GM21528 (cell line): ENCODE results near the gene SLC39A11.
"Not testable (repeated sequence)": the region's sequence is repeated elsewhere in the genome, so short reads cannot be mapped to it uniquely, and the experiment has no call there.

Source experiments
- ATAC-seq: cut with Tn5 transposase; IDR thresholded peaks from one replicate; pipeline ENCODE4 v1.9.1; 2021; ENCODE audit warnings: mild to moderate bottlenecking, moderate library complexity; ENCODE audit not compliant: unreplicated experiment, low FRiP score

SLC39A11 gene, protein sequence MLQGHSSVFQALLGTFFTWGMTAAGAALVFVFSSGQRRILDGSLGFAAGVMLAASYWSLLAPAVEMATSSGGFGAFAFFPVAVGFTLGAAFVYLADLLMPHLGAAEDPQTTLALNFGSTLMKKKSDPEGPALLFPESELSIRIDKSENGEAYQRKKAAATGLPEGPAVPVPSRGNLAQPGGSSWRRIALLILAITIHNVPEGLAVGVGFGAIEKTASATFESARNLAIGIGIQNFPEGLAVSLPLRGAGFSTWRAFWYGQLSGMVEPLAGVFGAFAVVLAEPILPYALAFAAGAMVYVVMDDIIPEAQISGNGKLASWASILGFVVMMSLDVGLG

DNA sequence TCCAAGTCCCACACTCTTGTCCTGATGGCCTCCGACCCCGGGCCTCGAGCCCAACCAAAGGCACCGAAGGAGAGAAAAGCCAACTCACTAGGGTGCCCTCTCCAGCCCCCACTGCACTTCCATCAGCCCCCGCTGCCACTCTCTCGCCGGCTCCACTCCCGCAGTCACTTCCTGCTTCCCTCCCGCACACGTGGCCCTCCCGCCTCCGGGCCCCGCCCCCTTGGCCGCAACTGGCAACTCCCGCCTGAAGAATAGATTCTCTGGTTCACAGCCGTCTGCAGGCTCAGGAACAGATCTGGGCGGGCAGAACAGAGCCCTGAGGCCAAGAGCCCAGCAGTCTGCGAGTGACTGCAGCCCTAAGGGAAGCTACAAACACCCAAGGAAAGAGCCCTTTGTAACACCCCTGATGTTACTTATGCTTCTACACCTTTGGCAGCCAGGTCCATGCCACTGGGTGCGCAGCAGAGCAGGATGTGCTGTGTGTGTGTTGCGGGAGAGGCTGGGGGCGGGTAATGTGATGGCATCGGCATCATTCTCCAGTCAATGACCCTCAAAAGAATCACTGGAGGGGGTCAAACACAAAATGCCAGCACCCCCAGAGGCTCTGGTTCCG is at the start of gene SLC39A11:
Gene SLC39A11 (minus strand): TSS at position 166 of the 613 bp plus-strand sequence. CDS start 3,924 bp downstream, outside the sequence.
- ATAC-seq, result peak; percentile 99

DNA sequence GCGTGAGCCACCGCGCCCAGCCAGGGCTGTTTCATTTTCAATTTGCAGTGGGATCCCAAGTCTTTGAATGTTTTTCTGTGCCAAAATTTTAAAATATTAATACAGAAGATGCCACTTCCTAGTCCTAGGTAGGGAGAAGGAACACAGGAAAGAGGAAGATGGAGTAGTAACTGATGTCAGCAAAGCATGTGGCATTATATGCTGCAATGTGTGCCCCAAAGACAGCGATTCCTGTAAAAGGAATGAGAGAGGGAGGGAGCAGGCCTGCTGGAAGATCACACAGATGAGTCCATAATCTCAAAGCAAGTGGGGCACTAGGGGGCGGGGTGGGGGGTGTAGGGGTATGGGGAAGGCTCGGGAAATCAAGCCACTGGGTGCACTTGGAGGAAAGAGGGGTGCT is 48.9 kb upstream of the SLC39A11 start:
- ATAC-seq, result no peak

DNA sequence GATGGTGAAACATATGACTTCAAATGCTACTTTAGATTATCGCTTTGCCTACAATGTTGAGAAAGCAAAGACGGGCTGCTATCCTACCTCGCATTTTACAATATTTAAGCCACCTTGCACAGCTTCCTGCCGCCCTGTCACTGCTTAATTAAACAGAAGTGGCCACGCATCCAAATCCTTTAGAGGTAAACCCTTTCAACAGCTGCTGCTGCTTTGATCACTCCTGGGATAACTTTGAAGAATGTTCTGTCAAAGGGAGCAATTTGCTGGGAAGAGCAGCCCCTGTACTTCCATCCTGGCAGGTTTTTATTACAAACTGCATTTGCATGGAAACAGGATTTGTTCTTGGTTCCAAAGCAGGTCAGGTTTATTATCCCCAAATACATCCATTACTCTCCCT is 48.1 kb upstream of the SLC39A11 start:
- ATAC-seq, result no peak

DNA sequence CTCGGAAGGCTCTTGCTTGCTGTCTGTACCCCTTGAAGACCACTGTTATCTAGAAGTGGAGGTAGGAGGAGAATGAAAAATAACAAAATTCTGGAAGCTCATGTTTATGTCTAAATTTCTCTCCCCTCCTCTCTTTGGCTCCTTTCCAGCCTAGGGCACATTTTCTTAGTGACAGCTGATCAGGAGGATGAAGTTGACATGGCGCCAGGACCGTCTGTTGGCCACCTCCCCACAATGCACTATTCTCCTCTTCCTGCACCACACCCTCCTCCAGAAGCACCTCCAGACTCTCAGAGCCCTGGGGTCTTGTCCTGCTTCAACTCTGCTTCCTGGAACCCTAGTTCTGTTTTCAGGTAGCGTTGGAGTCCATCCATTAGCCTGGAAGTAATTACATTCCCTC is 46.8 kb upstream of the SLC39A11 start:
- ATAC-seq, result no peak

DNA sequence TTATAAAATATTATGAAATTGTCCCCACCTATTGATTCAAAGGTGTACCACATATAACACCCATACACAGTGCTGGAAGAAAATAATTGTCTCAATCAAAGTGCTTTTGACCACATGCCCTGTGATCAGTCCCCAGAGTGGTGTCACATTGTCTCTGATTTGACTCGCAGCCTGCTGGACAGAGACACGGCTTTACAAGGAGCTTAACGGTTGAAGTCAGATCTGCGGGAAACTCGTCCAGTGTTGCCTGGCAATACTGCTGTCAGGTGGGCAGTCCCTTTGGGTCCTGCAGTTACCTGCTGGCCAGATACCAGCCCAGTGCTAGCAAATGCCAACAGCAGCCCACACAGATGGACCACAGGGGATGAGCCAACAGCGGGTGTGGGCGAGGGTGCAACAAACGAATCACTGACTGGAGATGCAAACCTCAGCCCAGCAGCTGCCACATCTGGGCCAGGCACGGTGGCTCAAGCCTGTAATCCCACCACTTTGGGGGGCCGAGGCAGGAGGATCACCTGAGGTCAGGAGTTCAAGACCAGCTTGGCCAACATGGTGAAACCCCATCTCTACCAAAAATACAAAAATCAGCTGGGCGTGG is 46.2 kb upstream of the SLC39A11 start:
- ATAC-seq, result no peak

DNA sequence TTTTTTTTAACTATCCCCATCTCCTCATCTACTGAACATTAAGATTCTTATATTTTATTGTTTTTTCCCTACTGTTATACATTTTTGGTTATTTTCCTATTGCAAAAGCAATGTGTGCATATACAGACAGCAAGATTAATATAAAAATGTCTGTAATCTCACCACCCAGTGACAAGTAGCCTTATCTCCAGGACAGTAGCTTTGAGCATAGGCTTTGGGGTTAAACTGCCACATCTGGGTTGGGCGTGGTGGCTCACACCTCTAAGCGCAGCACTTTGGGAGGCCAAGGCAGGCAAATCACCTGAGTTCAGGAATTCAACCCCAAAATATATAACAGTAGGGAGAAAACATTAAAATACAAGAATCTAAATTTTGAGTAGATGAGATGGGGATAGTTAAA is 44.9 kb upstream of the SLC39A11 start:
- ATAC-seq, result no peak

DNA sequence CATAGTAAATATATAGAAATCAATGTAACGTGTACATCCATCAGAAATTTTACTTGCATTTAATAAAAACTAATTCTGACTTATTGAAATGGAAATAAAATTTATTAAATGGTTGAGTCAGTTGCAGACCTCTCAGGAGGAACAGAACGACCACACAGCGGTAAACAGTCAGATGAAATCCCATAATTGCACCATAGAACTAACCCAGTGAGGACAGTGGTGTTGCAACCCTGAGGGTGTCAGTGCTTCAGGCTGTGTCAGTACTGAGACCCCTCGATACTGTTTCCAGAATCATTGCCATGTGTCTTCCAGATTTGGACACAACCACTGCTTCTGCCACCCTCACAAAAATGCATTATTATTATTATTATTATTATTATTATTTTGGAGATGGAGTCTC is 43.3 kb upstream of the SLC39A11 start:
- no peak for ATAC-seq

DNA sequence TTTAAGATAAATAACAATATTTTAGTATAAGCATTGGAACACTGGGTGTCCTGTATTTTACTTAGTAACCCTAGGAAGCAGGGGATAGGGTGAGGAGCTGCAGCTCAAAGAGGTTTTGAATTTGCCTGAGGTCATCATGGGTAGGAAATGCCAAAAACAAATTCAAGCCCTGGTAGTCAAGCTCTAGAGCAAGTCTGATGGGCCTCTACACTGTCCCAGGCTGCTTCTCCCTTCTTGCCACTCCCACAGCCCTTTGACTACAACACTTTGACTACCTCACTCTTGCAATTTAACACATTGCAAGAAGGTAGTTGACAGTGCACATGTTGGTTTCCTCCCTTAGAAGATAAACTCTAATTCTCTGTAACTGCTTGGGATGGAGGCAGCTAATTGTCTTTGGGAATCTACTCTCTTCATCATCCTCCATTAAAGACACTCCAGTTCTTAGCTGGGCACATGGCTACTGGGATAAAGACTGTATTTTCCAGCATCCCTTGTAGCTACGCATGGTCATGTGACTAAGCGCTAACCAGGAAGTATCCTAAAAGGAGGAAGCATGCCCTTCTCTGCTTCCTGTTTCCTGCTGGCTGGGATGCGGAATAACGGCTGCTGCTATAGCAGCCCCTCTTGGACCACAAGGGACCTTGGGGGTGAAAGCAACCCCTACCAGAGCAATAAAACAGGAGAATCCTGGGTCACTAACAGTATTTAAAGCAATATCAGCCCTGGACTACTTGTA is 41.6 kb upstream of the SLC39A11 start:
- no peak for ATAC-seq

DNA sequence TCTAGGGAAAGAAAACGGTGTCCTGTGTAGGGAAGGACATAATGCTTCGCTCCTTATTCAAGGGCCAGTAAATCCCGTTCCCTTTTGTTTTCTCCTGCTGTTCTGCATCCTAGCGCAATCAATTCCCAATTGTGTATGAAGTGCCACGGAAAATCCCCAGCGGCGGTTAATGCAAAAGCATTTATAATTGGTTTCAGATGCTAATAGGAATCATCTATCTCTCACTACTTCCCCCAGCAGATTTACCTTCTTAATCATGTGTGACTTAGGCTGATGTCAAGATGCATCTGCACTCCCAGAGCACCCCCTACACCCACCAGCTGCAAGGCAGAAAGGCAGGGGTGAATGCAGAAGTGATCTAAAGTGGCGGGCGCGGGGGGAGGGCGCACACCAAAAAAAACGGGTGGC is 39.6 kb upstream of the SLC39A11 start:
- no peak for ATAC-seq

DNA sequence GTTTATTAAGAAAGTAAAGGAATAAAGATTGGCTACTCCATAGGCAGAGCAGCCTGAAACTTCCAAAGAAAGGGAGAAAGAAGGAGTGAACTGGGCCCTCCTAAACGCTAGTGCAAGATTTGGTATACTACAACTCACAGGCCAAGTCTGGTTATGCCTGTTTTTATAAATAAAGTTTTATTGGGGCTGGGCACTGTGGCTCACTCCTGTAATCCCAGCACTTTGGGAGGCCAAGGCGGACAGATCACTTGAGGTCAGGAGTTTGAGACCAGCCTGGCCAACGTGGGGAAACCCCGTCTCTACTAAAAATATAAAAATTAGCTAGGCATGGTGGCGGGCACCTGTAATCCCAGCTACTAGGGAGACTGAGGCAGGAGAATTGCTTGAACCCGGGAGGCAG is 39.0 kb upstream of the SLC39A11 start:
- not testable (repeated sequence) for ATAC-seq

DNA sequence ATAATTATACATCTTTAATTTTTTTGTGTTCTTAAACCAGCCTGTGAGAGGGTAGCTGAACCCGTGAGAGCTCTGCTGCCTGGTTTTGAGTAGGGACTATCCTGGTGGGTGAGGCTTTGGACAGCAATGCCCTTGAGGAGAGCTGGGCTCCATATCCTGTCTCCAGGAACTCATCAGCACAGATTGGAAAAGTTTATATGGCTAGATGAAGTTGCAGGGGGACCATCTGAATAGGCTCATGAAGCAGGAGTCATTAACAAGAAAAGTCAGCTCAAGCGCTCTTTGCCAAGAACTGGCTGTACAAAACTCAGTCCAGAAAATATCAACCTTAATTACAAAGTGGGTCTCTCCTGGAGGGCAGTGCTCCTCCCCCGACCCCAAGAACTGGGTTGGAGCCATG is 38.5 kb upstream of the SLC39A11 start:
- ATAC-seq, result no peak

DNA sequence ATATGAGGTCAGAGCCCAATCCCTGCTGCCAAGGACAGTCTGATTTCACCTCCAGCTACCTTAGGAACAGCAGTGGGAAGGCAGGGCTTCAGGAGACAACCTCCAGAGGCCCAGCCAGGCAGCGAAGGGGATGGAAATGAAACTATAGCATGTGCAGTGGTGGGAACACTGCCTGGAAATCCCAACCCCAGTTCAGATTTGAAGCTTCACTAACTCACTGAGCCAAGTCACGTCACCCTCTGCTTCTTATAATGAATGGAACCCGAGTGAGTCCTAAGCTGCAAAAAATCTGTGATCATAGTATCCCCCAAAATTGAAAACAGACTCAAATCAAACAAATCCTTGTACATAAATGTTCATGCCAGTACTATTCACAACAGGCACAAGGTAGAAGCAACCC is 36.0 kb upstream of the SLC39A11 start:
- ATAC-seq, result no peak

DNA sequence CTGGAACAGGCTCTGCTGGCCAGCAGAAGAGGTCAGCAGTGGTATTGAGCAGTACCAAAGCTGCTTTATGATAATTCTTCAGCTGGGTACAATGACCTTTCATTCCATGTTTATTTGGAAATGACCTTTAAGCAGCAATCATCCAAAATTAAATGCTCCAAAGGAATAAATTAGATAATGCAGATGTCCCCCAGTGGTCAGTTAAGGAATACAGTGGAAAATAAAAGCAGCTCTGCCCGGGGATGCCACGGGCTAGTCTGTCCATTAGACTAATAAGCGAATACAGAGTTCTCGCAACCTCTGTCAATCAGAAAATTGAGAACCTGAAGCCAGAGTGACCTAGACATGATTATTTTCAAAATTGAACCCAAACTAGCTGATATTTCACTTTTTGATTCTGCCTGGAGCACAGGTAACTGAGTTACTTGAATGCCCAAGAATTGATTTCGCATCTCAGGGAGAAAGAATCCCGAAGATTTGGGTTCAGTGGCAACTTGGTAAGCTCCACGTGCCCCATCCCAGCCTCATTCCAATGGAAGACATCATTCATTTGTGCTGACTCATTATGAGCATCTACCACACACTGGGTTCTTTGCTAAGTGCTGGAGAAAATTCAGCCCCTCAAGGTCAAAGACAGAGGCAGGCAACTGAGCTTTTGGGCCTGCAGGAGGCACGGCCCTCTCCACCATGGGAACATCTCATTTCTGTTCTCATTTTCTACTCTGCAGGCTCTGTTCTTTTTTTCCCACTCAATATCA is 34.4 kb upstream of the SLC39A11 start:
- ATAC-seq, result no peak

DNA sequence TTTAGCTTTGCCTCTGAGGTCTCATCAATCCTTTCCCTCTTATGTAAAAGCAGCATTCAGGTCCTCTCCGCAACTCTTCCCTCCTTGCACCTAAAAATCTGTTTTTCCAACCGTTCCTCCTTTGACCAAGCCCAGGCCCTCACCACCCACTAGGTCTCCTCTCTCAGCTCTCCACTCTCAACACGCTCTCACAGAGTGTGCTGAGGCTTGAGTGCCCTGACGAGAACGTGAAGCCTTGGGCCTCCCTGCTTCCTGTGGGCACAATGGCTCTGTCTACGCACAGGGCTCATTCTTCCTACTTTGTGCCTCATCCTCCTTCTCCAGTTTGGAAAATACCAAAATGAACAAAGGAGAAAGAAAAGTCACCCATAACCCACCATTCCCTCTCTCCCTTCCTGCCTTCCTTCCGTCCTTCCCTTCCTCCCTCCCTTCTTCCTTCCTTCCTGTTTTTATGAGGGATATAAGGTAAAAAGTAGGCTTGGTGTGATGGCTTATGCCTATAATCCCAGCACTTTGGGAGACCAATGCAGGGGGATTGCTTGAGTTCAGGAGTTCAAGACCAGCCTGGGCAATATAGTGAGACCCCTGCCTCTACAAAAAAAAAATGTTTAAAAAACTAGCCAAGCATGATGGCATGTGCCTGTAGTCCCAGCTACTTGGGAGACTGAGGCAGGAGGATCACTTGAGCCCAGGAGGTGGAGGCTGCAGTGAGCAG is 31.3 kb upstream of the SLC39A11 start:
- no peak for ATAC-seq

DNA sequence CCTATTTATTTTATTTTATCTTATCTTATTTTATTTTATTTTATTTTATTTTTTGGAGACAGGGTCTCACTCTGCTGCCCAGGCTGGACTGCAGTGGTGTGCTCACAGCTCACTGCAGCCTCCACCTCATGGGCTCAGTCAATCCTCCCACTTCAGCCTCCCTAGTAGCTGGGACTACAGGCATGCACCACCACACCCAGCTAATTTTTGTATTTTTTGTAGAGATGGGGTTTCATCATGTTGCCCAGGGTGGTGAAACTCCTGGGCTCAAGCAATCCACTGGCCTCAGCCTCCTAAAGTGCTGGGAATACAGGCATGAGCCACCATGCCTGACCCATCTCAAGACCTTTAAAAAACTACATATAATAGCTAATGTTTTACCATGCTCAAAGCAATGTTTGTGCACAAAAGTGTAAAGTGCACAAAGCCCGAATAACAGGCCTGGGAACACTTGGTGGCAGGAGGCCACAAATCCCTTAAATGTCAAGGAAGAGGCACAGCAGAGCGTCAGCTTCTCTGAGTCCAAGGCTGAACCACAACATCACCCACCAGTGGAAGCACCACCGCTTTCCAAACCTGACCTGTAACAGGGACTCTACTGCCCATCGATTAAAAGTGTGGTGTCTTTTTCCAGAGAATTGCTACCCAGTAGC is 30.6 kb upstream of the SLC39A11 start:
- no peak for ATAC-seq

DNA sequence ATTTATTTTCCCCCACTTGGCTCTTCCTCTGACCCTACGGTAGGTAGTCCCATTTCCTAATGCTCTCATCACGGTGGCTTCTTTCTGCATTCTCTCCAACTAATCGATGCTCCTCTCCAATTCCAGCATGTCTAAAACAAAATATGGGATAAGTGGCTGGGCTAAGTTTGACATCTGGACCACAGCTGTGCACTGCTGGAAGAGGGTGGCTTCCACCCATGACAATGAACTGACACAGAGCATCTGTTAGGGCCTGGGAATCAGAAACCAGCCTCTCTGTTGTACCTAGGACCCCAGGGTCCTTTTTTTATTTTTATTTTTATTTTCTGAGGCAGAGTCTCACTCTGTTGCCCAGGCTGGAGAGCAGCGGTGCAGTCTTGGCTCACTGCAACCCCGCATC is 29.0 kb upstream of the SLC39A11 start:
- ATAC-seq, result no peak

DNA sequence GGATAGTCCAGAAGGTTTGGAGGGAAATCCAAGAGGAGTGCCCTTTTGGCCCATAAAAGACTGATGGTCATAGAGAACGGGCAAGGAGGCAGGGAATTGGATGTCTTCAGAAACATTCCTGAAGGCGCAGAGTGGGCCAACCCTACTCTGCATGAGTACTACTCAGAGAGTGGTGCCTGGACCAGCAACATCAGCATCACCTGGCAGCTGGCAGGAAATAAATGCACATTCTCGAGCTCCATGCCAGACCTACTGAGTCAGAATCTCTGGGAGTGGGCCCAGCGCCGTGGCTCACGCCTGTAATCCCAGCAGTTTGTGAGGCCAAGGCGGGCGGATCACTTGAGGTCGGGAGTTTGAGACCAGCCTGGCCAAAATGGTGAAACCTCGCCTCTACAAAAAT is 27.1 kb upstream of the SLC39A11 start:
- no peak for ATAC-seq

DNA sequence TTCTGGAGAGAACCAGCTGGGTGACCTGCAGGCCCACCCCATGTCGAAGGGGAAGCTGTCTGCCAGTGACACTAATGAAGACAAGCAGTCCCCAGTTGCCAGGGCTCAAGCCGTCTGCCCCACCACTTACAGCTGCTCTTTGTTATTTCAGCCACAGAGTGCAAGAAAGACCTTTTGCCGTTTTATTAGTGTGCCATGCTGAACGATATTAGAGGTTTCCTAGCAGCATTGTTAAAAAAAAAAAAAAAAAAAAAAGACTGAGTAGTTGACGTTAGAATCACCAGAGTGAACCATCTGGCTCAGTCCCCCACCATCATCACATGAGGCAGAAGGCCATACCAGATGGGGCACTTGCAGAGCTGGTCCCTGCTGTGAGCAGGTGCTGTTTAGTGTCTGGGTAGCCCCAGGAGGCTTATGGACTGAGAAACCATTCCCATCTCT is 26.5 kb upstream of the SLC39A11 start:
- ATAC-seq, result no peak

DNA sequence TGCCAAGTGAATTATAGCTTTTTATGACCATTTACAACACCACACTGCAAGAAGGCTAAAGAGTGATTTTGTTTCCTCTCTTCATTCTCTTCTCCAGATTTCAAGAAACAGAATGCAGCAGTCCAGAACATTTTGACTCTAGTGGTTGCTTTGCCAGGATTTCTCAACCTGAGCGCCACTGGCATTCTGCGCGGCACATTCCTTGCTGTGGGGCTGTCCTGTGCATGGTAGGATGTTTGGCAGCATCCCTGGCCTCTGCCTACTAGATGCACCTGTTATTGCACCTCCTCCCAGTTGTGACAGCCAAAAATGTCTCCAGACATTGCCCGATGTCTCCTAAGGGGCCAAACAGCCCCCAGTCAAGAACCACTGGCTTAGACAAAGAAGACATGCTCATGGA is 25.7 kb upstream of the SLC39A11 start:
- no peak for ATAC-seq
